Heart left ventricle (tissue), 13 donors: ENCODE data around the gene SGSM2.
A peak's percentile ranks its signal among the peaks of the same experiment; 100 is the strongest.

Experiments
- CTCF ChIP-seq, 12 donors: fragments of 200-600 bp; sonication (generic) in 4 of 12; IDR thresholded peaks; one replicate each; pipeline versions ENCODE4 v1.5.0 to v1.8.0; 2018 to 2022; ENCODE audit warnings: antibody characterized with exemption in 12 of 12, mild to moderate bottlenecking in 5 of 12
- POLR2A ChIP-seq, 2 donors: fragments of 450-650 bp; IDR thresholded peaks; one replicate each; pipeline ENCODE4 v1.6.1; 2017; ENCODE audit warnings: antibody characterized with exemption in 2 of 2, mild to moderate bottlenecking in 2 of 2, moderate library complexity in 2 of 2
- donor health status: ischemic (EF 13 %, LVEDD 7.1; RV severe dilation, severe dysfunction).
- donor health status: DM: no; HTN: yes; CAD: no.
- donor health status: DM: no; HTN: no; CAD: no.
- donor health status: ischemic (EF 25% LVEDD 6.9; RV normal size, moderate dysfunction).
- donor health status: ischemic (EF 25% LVEDD 5.7; RV mildly dilated, moderate dysfunction).
- donor health status: ischemic (EF 35%, LVEDD 5.7; RV mildly dilated, moderate dysfunction).
- donor health status: nonischemic (EF 11% LVEDD 7.7; RV severe dilation, severe dysfunction).
- donor health status: DM: yes; HTN: yes; CAD: no.
- donor health status: PGD.
- donor health status: ischemic (EF 29% LVEDD 5.4; RV normal size, mild dysfunction).
- donor health status: nonischemic (EF 23%, LVEDD 6.1; RV moderate dilation, normal function).

GRCh38 chr17:2396568-2397246 is 59.4 kb downstream of the SGSM2 start:
- TF ChIP-seq POLR2A (IDR thresholded peaks at IDR 0.05): peak in 1 of 2 donors; percentile 71
- TF ChIP-seq CTCF (IDR thresholded peaks at IDR 0.05): no peak
